ENCODE results near the gene DSP.

Gene DSP

DNA sequence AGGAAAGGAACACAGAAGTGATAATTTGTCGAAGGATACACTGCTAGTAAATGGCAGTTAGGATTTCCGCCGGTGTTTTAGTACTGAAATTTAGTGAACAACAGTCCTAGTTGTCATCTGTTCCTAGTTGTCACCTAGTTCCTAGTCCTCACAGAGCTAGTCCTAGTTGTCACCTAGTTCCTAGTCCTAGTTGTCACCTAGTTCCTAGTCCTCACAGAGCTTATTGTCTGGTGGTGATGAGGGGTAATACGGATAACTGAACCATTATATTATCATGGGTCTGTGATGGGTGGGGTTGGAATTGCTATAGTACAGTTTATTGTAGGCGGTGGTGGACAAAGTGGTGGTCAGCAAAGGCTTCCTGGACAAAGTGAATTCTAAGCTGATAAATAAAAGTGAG is 50.3 kb downstream of the DSP start:
- DNase-seq (ENCODE audit: low spot score), result no peak

DNA sequence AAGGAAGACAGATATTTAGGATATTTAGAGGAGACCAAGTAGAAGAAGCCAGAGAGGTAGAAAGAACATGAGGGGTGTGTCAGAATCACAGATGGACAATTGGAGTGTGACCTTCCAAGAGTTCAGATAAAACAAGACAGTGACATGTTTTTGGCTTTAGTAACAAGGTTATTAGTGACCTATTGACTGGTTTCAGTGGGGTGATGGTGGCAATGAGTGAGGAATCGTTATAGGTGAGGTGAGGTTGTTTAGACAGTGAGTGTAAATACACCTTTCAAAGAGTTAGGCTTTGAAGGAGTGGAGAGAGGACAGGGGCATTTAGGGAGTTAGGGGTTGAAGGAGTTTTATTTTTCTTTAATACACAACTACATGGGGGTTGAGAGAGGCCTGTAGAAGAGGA is 51.8 kb downstream of the DSP start:
- DNase-seq (ENCODE audit: low spot score), result no peak

DNA sequence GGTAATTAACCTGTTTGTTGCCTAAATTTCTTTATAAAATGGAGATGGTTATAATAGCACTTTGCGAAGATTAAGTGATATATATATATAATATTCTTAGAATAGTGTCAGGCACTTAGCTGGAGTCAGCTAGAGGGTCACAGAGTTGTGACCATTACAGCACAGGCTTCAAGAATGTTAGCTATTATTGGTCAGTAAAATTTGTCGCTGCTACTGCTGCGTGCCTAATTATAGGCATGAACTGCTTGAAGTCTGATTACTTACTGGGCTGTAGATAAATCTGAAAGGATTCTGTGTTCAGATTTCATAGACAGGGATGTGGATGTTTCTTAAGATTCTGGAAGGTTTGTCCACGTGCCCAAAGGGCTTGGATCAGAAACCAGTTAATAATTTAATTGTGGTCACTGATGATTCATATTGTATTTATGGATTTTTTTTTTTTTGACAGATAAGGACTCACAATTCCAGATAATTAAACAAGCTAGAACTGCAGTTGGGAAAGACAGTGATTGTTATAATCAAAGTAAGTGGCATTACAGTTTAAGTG is 53.2 kb downstream of the DSP start:
- DNase-seq (ENCODE audit: low spot score), result no peak

DNA sequence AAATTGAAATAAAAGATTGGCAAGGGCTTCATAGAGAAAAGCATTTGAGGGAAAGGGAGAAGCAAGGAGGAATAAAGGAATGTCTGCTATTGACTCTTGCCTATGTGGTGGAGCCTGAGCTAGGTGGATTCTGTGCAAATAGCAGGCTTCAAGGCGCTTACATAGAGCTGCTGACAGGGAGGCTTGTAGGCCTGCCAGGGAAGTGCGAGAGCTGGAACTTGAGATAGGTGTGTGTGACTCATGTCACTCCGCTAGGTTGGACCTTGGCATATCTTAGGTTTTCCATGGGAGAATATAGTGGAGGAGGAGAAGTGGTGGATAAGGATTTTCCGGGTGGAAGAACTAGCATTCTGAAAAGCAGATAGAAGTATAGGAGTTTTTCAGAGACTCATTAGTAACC is 62.5 kb downstream of the DSP start:
- no peak for DNase-seq (ENCODE audit: low spot score)

DNA sequence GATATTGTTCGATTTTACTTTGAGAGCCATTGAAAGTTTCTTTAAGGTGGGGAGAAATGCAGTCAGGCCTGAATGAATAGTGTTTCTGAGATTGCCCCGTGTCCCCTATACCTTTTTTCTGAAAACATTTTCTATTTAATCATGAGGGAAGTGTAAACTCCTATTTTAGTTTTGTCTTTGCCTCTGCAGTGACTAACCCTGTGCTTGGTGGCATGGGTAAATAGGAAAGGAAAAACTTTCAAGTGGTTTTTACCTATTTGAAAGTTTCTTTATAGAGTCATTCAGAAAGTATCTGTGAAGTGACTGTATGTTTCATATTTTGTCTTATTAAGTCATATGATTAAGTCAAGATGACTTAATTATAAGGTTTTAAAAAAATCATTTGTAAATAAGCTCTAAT is 63.0 kb downstream of the DSP start:
- DNase-seq (ENCODE audit: low spot score), result no peak

DNA sequence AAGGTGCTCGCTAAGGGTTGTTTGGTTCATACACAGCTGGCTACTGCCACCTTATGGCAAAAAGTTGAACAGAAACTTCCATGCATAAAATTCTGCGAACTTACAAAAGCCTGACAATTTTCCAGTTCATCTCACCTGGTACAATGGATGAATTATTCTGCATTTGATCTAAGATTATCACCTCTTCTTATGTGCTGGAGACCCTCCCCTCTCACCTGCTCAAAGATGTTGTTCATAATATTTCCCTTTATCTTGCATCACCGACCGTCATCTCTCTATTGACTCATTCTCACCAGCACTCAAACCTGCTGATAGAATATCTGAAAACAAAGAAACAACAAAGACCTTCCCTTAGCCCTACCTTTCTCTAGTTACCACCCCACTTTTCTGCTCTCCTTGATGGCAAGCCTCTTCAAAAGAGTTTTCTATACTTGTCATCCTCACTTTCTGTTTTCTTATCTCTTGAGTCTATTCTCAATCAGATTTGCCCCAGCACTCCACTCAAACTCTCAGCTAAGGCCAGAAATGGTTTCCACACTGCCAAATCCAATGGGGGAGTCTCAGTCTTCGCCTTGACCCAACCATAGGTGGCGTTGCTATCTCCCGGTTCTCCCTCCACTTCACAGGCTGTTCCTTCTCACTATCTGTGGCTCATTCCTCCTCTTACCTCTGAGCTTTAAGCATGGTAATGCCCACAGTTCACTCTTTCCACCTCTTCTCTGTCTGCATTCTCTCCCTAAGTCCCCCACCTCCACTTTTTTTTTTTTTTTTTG is 74.3 kb downstream of the DSP start:
- peak; percentile 70 for DNase-seq (ENCODE audit: low spot score)

DNA sequence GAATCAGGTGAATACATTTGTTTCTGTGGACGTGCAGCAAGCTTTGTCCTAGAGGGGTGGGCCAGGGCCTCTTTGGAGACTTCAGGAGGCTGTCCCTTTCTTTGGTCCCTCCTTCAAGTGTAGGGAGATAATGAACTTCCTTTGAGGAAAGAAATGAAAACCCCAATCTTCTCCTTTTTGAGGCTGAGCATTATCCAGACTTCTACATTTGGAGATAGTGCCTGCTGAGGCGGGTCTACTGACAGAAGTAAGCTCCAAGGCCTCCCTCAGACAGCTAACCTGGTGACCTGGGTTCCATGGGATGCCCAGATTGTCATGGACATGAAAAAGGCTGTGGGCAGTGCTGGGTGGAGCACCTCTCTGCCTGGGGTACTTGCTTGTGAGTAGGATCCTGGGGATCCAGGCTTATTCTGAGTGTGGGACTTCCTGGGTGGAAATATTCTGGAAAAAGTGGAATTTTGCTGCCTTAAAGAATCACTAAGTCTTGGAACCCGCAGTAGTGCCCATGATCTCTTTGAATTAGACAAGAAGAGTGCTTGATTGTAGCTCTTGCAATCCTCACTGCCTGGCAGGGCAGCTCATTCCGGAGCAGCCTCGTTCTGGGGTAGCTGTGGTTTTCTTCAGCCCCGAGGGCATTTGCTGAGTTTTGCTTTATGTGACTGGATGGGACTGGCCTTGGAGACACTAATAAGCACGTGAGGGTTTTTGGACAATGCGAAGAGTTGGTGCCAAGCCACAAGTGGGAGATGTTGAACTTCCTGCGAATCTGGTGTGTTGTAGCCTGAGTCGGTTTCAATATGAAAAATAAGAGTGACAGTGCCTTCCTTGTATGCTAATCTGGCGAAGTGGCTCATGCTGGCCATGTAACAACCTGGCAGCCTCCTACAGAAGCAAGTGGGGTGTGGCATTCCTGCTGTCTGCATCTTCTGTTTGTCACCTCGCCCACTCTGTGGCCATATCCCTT is 76.6 kb downstream of the DSP start:
- DNase-seq (ENCODE audit: low spot score), result no peak

DNA sequence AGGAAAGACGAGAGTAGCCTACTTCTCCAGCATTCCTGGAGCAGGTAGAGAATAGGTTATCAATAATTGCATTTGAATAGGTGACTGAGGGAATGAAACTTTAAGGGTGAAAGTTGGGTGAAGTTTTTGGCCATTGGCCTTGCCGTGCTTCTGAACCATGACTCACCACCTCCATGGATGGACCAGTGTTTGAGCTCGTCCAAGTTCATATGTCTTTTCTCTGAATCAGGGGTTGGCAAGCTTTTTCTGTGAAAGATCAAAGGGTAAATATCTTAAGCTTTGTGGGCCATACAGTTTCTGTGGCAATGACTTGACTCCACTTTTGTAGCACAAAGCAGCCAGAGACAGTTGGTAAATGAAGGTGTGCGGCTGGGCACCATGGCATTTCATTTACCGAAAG is 80.3 kb downstream of the DSP start:
- DNase-seq (ENCODE audit: low spot score), result no peak

- no peak for DNase-seq (ENCODE audit: low spot score)
Measured at GRCh38 chr6:7624796-7625710, 83.6 kb downstream of the DSP start.

DNA sequence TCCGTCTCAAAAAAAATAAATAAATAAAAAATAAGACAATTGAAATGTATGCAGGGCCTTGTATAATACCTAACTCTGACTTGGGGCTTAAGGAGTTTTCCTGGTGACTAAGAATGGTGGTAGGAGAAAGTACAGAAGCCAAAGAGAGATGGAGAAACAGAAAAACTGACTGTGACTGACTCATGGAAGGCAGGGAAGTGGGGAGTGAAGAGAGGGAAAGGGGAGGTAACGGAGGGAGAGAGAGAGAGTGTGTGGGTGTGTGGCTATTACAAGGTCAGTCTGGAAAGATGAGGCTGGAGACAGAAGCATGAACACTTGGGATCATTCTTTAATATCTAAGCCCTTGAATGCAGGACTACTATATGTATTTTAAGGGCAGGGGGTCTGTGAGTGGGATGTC is 87.0 kb downstream of the DSP start:
- DNase-seq (ENCODE audit: low spot score), result no peak

DNA sequence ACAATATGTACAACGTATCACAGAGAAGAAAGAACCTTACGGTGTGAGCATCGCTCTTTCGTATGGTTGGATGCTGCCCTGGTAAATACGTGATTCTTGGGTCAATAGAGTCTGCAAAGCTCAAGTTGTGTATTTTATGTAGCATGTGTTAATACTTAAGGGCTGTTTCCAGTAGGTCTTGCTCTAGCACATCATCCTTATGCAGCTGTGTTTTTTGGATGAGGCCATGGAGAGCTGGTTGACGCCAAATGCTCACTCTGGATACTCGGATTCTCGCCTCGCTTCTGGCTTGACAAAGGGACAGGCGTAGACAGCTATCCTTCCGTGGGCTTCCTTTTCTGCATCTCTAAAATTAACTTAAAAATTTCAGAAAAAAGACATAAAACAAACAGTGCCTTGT is 87.4 kb downstream of the DSP start:
- no peak for DNase-seq (ENCODE audit: low spot score)

DNA sequence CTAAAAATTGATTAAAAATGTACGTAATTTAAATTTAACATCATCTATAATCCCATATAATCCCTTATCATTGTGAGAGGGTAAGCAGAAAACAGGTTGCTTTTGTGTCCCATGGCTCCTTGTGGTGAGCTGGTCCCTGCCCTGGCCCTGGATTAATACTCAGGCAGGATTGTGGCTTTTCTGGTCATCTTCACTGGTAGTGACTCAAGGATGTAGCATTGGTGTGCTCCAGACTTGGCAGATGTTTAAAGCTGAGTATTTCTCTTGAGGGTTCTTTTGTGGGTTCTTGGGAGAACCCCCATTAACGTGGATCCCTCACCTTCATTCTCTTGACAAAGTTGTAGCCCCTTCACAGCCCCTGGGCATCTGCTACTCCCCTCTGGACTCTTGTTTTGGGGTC is 87.8 kb downstream of the DSP start:
- no peak for DNase-seq (ENCODE audit: low spot score)

DNA sequence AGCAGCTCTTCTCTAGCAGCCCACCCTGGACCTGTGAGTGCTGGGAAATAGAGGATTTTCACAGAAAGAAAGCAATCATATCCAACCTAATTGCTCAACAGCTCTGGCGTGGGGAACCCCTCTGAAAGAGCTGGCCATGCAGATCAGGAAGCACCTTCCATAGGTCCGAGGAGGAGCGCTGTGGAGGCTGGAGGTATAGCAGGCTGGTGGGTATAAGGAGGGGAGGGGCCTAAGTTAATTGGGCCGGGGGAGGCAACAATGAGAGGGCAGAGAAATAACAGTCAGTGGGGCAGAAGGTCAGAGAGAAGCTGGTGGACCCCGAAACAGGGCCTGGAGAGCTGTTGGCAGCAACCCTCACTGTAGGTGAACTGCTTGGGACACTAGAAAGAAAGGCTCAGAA is 89.3 kb downstream of the DSP start:
- DNase-seq (ENCODE audit: low spot score), result no peak

DNA sequence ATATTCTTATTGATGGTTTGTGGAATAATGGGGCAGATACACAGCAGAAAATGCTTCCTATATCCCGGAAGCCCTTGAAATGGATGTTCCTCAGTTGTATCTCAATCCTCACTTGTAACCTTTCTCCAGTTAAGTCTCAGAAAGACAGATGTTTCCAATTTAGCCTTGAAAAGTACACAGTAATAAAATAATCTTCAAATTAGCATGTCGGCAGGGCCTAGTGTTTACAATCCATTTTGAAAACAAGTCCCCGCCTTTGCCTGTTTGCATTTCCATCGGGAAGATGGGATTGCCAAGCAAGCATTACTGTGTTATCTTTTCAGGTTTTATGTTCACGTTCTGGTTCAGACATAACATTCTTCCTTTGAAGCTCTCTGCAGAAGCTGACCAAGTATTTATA is 90.0 kb downstream of the DSP start:
- DNase-seq (ENCODE audit: low spot score), result no peak

DNA sequence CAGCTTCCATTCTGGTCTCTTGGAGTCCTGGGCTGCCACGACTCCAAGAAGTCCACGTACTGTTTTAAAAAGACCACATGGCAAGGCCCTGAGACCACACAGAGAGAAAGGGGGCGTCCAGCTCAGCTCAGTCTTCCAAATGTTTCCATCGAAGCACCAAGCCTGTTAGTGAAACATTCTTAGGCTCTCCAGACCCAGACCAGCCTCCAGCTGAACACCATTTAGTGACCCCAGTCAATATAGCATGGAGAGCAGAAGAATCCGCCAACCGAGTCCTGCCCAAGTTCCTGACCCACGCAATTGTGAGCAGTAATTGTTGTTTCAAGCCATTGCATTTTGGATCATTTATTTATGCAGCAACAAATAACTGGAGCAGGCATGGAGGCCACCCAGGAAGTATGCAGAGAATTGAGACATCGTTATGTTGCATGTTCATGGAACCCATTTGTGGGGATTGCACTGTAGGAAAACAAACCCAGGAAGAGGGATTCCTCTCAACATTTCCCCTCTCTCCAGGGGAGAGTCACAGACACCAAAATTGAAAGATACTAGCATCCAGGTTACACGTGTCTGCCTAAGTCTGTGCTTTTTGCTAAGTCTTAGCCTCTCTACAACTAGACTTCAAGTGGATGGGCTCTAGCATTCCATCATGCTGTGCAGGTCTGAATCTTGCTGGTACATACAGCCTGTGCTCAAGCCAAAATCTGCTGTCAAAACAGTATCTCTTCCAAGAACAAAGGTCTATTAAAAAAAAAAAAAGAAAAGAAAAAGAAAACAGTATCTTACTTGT is 91.2 kb downstream of the DSP start:
- DNase-seq (ENCODE audit: low spot score), result no peak

- no peak for DNase-seq (ENCODE audit: low spot score)
Measured at GRCh38 chr6:7633361-7633760, 91.9 kb downstream of the DSP start.

DNA sequence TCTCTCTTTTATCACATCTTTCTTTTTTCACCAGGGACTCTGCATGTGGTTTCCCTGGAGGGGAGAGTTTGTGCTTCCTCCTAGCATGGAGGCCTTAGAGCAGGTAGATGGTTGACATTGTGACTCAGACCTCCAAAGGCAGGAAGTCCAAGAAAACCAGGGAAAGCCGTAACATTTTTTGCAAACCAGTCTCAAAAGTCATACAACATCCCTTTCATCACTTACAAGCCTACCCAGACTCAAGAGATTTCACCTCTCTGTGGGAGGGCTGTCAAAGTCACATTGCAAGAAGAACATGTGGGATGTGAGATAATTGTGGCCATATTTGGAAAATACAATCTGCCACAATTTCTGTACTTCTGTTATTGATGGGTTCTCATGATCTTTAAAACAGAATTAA is 94.7 kb downstream of the DSP start:
- DNase-seq (ENCODE audit: low spot score), result no peak

Data from cerebellar cortex (tissue), 1 donor.